ENCODE measurements around the gene NT5C3B. TPM values are rescaled to one million over a fixed set of nuclear protein-coding genes. Genes with fewer than 3 reads are reported as not detected.

NT5C3B gene
- total and polyA plus RNA-seq, 4 donors, result 43.5 to 155 (median 82.3) TPM

GRCh38 chr17:41810659-41811548, 25.1 kb downstream of the NT5C3B start:
- Histone ChIP-seq H3K4me3 (ENCODE audit: low read length in 2 of 2) (peak overlapping the region; percentile 64 to 77), H3K4me1 (ENCODE audit: control insufficient read depth in 1 of 2, insufficient read depth in 2 of 2, low read length in 2 of 2) (no peaks in the 10 kb centered on the region), H3K9me3 (ENCODE audit: control insufficient read depth, low read length) (no peaks in the 10 kb centered on the region), H3K36me3 (ENCODE audit: control insufficient read depth in 1 of 2, insufficient read depth in 2 of 2, low read length in 1 of 2) (peaks cover 0 to 2% of the 10 kb centered on the region in 2 donors), H3K27me3 (ENCODE audit: control insufficient read depth in 1 of 2, insufficient read depth in 2 of 2, low read length in 1 of 2) (no peaks in the 10 kb centered on the region), H3K27ac (ENCODE audit: low read depth in 1 of 2, low read length in 2 of 2) (no peak overlapping the region)
- ATAC-seq (ENCODE audit: low FRiP score), result peak; percentile 1
- 19 to 20% methylated on average over 53 to 58 of the region's 58 CpGs for WGBS, 2 donors
- intact Hi-C loops (cut with DNase I), result no loop called here
- peak in 1 of 2 donors; percentile 80 for DNase-seq

- no peak for DNase-seq
- intact Hi-C loops (cut with DNase I), result no loop called here
- Histone ChIP-seq H3K4me1 (ENCODE audit: control insufficient read depth in 1 of 2, insufficient read depth in 2 of 2, low read length in 2 of 2) (no peaks in the 10 kb centered on the region), H3K9me3 (ENCODE audit: control insufficient read depth, low read length) (no peaks in the 10 kb centered on the region), H3K4me3 (ENCODE audit: low read length in 2 of 2) (no peak overlapping the region), H3K36me3 (ENCODE audit: control insufficient read depth in 1 of 2, insufficient read depth in 2 of 2, low read length in 1 of 2) (peaks cover 0 to 2% of the 10 kb centered on the region in 2 donors), H3K27ac (ENCODE audit: low read depth in 1 of 2, low read length in 2 of 2) (no peak overlapping the region), H3K27me3 (ENCODE audit: control insufficient read depth in 1 of 2, insufficient read depth in 2 of 2, low read length in 1 of 2) (no peaks in the 10 kb centered on the region)
- WGBS, 2 donors, result 85 to 88% methylated on average over 8 of the region's 8 CpGs
- no peak for ATAC-seq (ENCODE audit: low FRiP score)
Observed at GRCh38 chr17:41806685-41807445, 29.2 kb downstream of the NT5C3B start.

DNA sequence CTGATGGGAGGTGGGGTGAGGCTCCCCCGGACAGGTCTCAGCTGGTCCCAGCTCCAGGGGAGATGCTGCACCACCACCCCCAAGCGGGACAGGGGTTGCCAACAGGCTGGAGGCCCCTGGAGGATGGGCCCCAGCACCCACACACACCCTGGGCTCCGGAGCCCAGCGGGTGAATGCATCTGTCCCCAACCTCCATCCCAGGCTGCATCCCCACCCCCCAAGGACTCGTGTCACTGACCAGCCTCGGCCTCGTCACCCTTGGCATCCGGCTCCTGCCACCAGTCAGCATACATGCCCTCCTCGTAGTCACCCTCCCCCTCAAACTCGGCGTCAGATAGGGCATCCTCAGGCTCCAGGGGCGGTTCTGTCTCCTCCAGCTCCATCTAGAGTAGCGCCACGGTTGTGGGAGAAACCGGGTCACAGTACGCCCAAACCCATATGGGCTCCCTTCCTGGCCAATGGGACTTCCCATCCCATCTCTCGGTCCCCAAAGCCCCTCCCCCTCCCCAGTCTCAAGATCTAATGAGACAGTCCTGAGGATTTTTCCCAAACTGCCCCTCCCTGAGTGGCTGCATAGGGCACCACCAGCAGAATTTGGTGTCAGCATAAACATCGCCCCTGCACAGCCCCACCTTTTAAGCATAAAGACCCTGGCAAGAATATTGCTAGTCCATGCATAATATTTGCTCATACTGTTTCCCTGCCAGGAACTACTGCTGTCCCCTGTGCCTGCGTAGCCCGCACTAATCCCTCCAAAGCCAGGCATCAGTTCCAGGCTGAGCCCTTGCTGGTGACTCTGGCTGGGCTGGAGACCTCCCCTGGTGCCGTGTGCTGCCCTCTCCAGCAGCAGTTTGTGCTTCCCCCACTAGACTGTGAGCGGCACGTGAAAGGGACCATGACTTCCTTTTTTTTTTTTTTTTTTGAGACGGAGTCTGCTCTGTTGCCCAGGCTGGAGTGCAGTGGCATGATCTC, 32.7 kb downstream of the NT5C3B start:
- intact Hi-C loops (cut with DNase I), result no loop called here
- Histone ChIP-seq H3K4me1 (ENCODE audit: control insufficient read depth in 1 of 2, insufficient read depth in 2 of 2, low read length in 2 of 2) (no peaks in the 10 kb centered on the region), H3K27me3 (ENCODE audit: control insufficient read depth in 1 of 2, insufficient read depth in 2 of 2, low read length in 1 of 2) (no peaks in the 10 kb centered on the region), H3K4me3 (ENCODE audit: low read length in 2 of 2) (no peak overlapping the region), H3K9me3 (ENCODE audit: control insufficient read depth, low read length) (no peaks in the 10 kb centered on the region), H3K27ac (ENCODE audit: low read depth in 1 of 2, low read length in 2 of 2) (no peak overlapping the region), H3K36me3 (ENCODE audit: control insufficient read depth in 1 of 2, insufficient read depth in 2 of 2, low read length in 1 of 2) (peaks cover 0 to 2% of the 10 kb centered on the region in 2 donors)
- 54% methylated on average over 23 to 24 of the region's 24 CpGs for WGBS, 2 donors
- no peak for DNase-seq
- no peak for ATAC-seq (ENCODE audit: low FRiP score)

DNA sequence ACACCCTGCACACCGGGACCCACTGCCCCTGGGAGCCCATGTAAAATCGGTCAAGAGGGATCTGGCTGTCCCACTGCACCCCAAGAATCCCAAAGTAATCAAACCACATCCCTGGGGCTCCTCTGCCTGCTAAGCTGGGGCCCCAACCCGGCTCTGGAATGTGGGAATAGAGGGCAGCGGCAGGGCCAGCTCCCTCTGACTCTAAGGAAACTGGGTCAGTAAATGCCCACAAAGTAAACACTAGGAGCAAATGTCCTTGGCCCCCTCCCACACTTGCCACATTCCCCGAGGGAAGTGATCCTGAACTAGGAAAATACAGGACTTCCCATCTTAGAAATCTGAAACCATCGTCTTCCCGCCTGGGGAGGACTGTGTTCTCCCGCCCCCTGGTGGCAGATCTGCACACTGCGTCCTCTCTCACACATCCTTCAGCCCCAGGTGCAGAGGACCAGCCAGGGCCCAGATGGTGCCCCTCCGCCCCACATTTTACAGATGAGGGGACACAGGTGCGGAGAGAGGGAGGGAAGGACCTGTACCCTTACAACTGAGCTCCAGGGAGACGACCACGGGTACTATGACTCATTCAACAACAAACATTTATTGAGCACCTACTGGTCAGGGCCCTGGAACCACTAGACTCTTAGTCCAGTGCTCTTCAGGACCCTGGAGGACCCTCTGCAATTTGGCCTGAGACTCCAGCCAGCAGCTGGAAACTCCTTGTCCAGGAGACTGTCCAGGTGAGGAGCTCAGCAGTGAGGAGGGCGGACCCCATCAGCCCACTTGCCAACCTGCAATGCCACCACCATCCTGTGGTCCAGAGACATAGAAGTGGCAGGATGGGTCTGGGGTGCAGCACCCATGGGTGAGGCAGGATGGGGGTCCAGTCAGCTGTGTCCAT, 34.4 kb downstream of the NT5C3B start:
- H3K27me3 ChIP-seq (ENCODE audit: control insufficient read depth in 1 of 2, insufficient read depth in 2 of 2, low read length in 1 of 2), result no peaks in the 10 kb centered on the region
- intact Hi-C loops (cut with DNase I), result loop anchor here (1.0 to 2.0 kb wide), 2 partner anchors 63 kb away; no protein-coding TSS in a partner anchor
- H3K36me3 ChIP-seq (ENCODE audit: control insufficient read depth in 1 of 2, insufficient read depth in 2 of 2, low read length in 1 of 2), result no peaks in the 10 kb centered on the region
- 11% methylated on average over 14 of the region's 14 CpGs for WGBS, 2 donors
- no peak overlapping the region for H3K4me3 ChIP-seq (ENCODE audit: low read length in 2 of 2)
- H3K9me3 ChIP-seq (ENCODE audit: control insufficient read depth, low read length), result no peaks in the 10 kb centered on the region
- ATAC-seq (ENCODE audit: low FRiP score) (peak; percentile 91), DNase-seq (peak; percentile 81 to 94)
- H3K4me1 ChIP-seq (ENCODE audit: control insufficient read depth in 1 of 2, insufficient read depth in 2 of 2, low read length in 2 of 2), result no peaks in the 10 kb centered on the region
- no peak overlapping the region for H3K27ac ChIP-seq (ENCODE audit: low read depth in 1 of 2, low read length in 2 of 2)

GRCh38 chr17:41800601-41801373, 35.2 kb downstream of the NT5C3B start:
- H3K27ac ChIP-seq (ENCODE audit: low read depth in 1 of 2, low read length in 2 of 2), result no peak overlapping the region
- 34 to 35% methylated on average over 18 of the region's 18 CpGs for WGBS, 2 donors

GRCh38 chr17:41799366-41799765, 36.7 kb downstream of the NT5C3B start:
- intact Hi-C loops (cut with DNase I), result no loop called here
- no peak for DNase-seq
- Histone ChIP-seq H3K9me3 (ENCODE audit: control insufficient read depth, low read length) (no peaks in the 10 kb centered on the region), H3K4me3 (ENCODE audit: low read length in 2 of 2) (no peak overlapping the region), H3K4me1 (ENCODE audit: control insufficient read depth in 1 of 2, insufficient read depth in 2 of 2, low read length in 2 of 2) (no peaks in the 10 kb centered on the region), H3K36me3 (ENCODE audit: control insufficient read depth in 1 of 2, insufficient read depth in 2 of 2, low read length in 1 of 2) (no peaks in the 10 kb centered on the region), H3K27ac (ENCODE audit: low read depth in 1 of 2, low read length in 2 of 2) (no peak overlapping the region), H3K27me3 (ENCODE audit: control insufficient read depth in 1 of 2, insufficient read depth in 2 of 2, low read length in 1 of 2) (no peaks in the 10 kb centered on the region)
- 85 to 86% methylated on average over 8 of the region's 8 CpGs for WGBS, 2 donors
- ATAC-seq (ENCODE audit: low FRiP score), result no peak

More at GRCh38 chr17:41800601-41801373, 35.2 kb downstream of the NT5C3B start:
- intact Hi-C loops (cut with DNase I), result loop anchor here (1.0 to 2.0 kb wide), 2 partner anchors 62 kb away; no protein-coding TSS in a partner anchor
- ATAC-seq (ENCODE audit: low FRiP score), result peak; percentile 47
- Histone ChIP-seq H3K4me1 (ENCODE audit: control insufficient read depth in 1 of 2, insufficient read depth in 2 of 2, low read length in 2 of 2) (no peaks in the 10 kb centered on the region), H3K4me3 (ENCODE audit: low read length in 2 of 2) (no peak overlapping the region), H3K9me3 (ENCODE audit: control insufficient read depth, low read length) (no peaks in the 10 kb centered on the region), H3K36me3 (ENCODE audit: control insufficient read depth in 1 of 2, insufficient read depth in 2 of 2, low read length in 1 of 2) (no peaks in the 10 kb centered on the region), H3K27me3 (ENCODE audit: control insufficient read depth in 1 of 2, insufficient read depth in 2 of 2, low read length in 1 of 2) (no peaks in the 10 kb centered on the region)
- DNase-seq, result no peak

DNA sequence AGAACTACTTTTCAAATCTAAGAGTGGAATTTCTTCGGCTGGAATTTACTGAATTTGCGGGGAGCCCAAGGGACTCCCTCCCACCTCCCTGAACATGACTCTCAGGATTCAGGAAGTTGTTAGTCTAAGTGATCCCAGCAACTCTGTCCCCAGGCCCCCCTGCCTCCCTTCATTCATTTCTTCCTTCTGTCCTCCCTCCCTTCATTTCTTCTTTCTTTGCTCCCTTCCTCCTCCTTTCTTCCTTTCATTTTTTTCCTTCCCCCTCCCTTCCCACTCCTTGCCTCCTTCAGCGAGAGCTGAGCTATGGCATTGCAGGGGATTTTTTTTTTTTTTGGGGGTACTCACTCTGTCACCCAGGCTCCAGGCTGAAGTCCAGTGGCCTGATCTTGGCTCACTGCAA, 38.7 kb downstream of the NT5C3B start:
- 74 to 81% methylated on average over 3 of the region's 3 CpGs for WGBS, 2 donors

More for the DNA sequence above, 38.7 kb downstream of the NT5C3B start:
- no peak overlapping the region for H3K4me3 ChIP-seq (ENCODE audit: low read length in 2 of 2)
- H3K27me3 ChIP-seq (ENCODE audit: control insufficient read depth in 1 of 2, insufficient read depth in 2 of 2, low read length in 1 of 2), result no peaks in the 10 kb centered on the region
- H3K4me1 ChIP-seq (ENCODE audit: control insufficient read depth in 1 of 2, insufficient read depth in 2 of 2, low read length in 2 of 2), result no peaks in the 10 kb centered on the region
- intact Hi-C loops (cut with DNase I), result no loop called here
- H3K27ac ChIP-seq (ENCODE audit: low read depth in 1 of 2, low read length in 2 of 2), result no peak overlapping the region
- H3K36me3 ChIP-seq (ENCODE audit: control insufficient read depth in 1 of 2, insufficient read depth in 2 of 2, low read length in 1 of 2), result no peaks in the 10 kb centered on the region
- DNase-seq (no peak), ATAC-seq (ENCODE audit: low FRiP score) (no peak)
- H3K9me3 ChIP-seq (ENCODE audit: control insufficient read depth, low read length), result no peaks in the 10 kb centered on the region

Data from aorta (tissue), 5 donors.